Liver (tissue), 9 donors: ENCODE data around the gene NGFR. TPM values are rescaled to one million over a fixed set of nuclear protein-coding genes. Genes with fewer than 3 reads are reported as not detected.

ENCODE experiments used
- DNase-seq: peaks from one replicate; pipeline ENCODE4 v3.0.0-alpha.2; 2017; ENCODE audit warnings: low spot score
- H3K27ac ChIP-seq, 2 donors: one replicate each; pipeline ENCODE4 v1.7.0; 2013; ENCODE audit warnings: inconsistent platforms in 2 of 2, low read length in 2 of 2, control low read depth in 1 of 2, low read depth in 1 of 2, mild to moderate bottlenecking in 1 of 2
- H3K27me3 ChIP-seq, 4 donors: one replicate each; pipeline versions ENCODE4 v1.6.1 to v1.7.0; 2013; ENCODE audit warnings: low read length in 3 of 4, inconsistent platforms in 1 of 4, mild to moderate bottlenecking in 1 of 4, moderate library complexity in 1 of 4; ENCODE audit not compliant: control insufficient read depth in 4 of 4, insufficient read depth in 4 of 4
- H3K36me3 ChIP-seq, 4 donors: one replicate each; pipeline versions ENCODE4 v1.6.1 to v1.7.0; 2013; ENCODE audit warnings: low read length in 3 of 4, mild to moderate bottlenecking in 3 of 4, low read depth in 1 of 4, moderate library complexity in 1 of 4; ENCODE audit not compliant: control insufficient read depth in 4 of 4, insufficient read depth in 3 of 4
- H3K4me1 ChIP-seq, 4 donors: one replicate each; pipeline versions ENCODE4 v1.6.1 to v1.7.0; 2013; ENCODE audit warnings: low read length in 3 of 4, mild to moderate bottlenecking in 3 of 4, moderate library complexity in 1 of 4; ENCODE audit not compliant: control insufficient read depth in 4 of 4, insufficient read depth in 4 of 4
- H3K4me3 ChIP-seq, 3 donors: one replicate each; pipeline versions ENCODE4 v1.6.1 to v1.7.0; 2013; ENCODE audit warnings: low read length in 3 of 3, control low read depth in 1 of 3, low read depth in 1 of 3, mild to moderate bottlenecking in 1 of 3
- H3K9ac ChIP-seq, 2 donors: one replicate each; pipeline ENCODE4 v1.7.0; 2013; ENCODE audit warnings: low read length in 2 of 2, mild to moderate bottlenecking in 2 of 2, moderate library complexity in 2 of 2, control low read depth in 1 of 2, low read depth in 1 of 2
- H3K9me3 ChIP-seq, 4 donors: one replicate each; pipeline versions ENCODE4 v1.6.1 to v1.7.0; 2013; ENCODE audit warnings: low read length in 3 of 4; ENCODE audit not compliant: control insufficient read depth in 4 of 4
- CTCF ChIP-seq: fragments of 150-350 bp; IDR thresholded peaks from 2 replicates; pipeline ENCODE4 v1.5.1; 2017; ENCODE audit warnings: improper control_type of control experiment, low read depth, low read length; ENCODE audit not compliant: missing input control
- EGR1 ChIP-seq, 2 donors: IDR thresholded peaks; 2 replicates each; pipeline ENCODE4 v1.6.1; 2016 to 2018; ENCODE audit warnings: antibody characterized with exemption in 2 of 2, low read depth in 2 of 2
- FOXA2 ChIP-seq: IDR thresholded peaks from 2 replicates; pipeline ENCODE4 v1.6.1; 2016; ENCODE audit warnings: antibody characterized with exemption
- HNF4A ChIP-seq, 2 donors: conservative IDR thresholded peaks; 2 replicates each; pipeline ENCODE4 v1.6.1; 2016; ENCODE audit warnings: antibody characterized with exemption in 2 of 2, mild to moderate bottlenecking in 2 of 2
- HNF4G ChIP-seq: IDR thresholded peaks from 2 replicates; pipeline ENCODE4 v1.6.1; 2016; ENCODE audit warnings: antibody characterized with exemption
- NR2F2 ChIP-seq: IDR thresholded peaks from 2 replicates; pipeline ENCODE4 v1.6.1; 2016; ENCODE audit warnings: antibody characterized with exemption
- RAD21 ChIP-seq, 2 donors: IDR thresholded peaks; 2 replicates each; pipeline ENCODE4 v1.6.1; 2016; ENCODE audit warnings: antibody characterized with exemption in 2 of 2, mild to moderate bottlenecking in 2 of 2
- REST ChIP-seq: IDR thresholded peaks from 2 replicates; pipeline ENCODE4 v1.6.1; 2016; ENCODE audit warnings: antibody characterized with exemption, mild to moderate bottlenecking
- RXRA ChIP-seq, 2 donors: IDR thresholded peaks; 2 replicates each; pipeline ENCODE4 v1.6.1; 2017 to 2018; ENCODE audit warnings: antibody characterized with exemption in 2 of 2, mild to moderate bottlenecking in 1 of 2
- SP1 ChIP-seq: IDR thresholded peaks from 2 replicates; pipeline ENCODE4 v1.6.1; 2018; ENCODE audit warnings: antibody characterized with exemption, mild to moderate bottlenecking
- TAF1 ChIP-seq: conservative IDR thresholded peaks from 2 replicates; pipeline ENCODE4 v1.6.1; 2016; ENCODE audit warnings: antibody characterized with exemption, mild to moderate bottlenecking
- YY1 ChIP-seq: IDR thresholded peaks from 2 replicates; pipeline ENCODE4 v1.6.1; 2016; ENCODE audit warnings: antibody characterized with exemption, mild to moderate bottlenecking
- WGBS: extraction: QIAGEN DNeasy Blood & Tissue Kit; methylation state at CpG from one replicate; pipeline ENCODE4 v1.1.7; 2013; 5-methylcytosine and 5-hydroxymethylcytosine counted together
- polyA plus RNA-seq, 2 donors: library from polyadenylated mRNA; stranded (reverse) in 1 of 2; unstranded in 1 of 2; fragments of 200-250 nt in 1 of 2; fragments of >200 nt in 1 of 2; fragmentation: Nextera tagmentation in 1 of 2; extraction: Ambion mirVana in 1 of 2; gene quantifications; one replicate each; pipeline versions ENCODE4 v1.2.1 to v1.2.3, GENCODE V29; 2013 to 2015
- total RNA-seq, 2 donors: library from RNA; depleted of rRNA; stranded (reverse); fragments of >200 nt; gene quantifications; one replicate each; pipeline ENCODE4 v1.2.3, GENCODE V29; 2014
- donor health status: healthy.
- donor health status: healthy.
- donor health status: healthy.
- donor health status: healthy.
- donor health status: healthy.

NGFR gene
- total and polyA plus RNA-seq, 4 donors = 6.9 to 11.0 (median 10.5) TPM

GRCh38 chr17:49521088-49521450 is 26.0 kb downstream of the NGFR start:
- WGBS = 92% methylated on average over 8 of the region's 8 CpGs
- no peak for DNase-seq

GRCh38 chr17:49521471-49522356 is 26.6 kb downstream of the NGFR start:
- Histone ChIP-seq H3K9ac (no peak overlapping the region), H3K4me1 (peaks cover 0 to 3% (median 0%) of the 10 kb centered on the region in 4 donors), H3K4me3 (no peak overlapping the region), H3K9me3 (no peaks in the 10 kb centered on the region), H3K27me3 (no peaks in the 10 kb centered on the region), H3K36me3 (no peaks in the 10 kb centered on the region), H3K27ac (no peak overlapping the region)
- 69% methylated on average over 15 of the region's 15 CpGs for WGBS
- no peak for TF ChIP-seq HNF4A (conservative IDR thresholded peaks at IDR 0.05)
- no peak for TF ChIP-seq RXRA (IDR thresholded peaks at IDR 0.05)
- no peak for TF ChIP-seq YY1
- TF ChIP-seq SP1 = no peak
- no peak for TF ChIP-seq EGR1 (IDR thresholded peaks at IDR 0.05; ENCODE audit: low read depth in 2 of 2)
- TF ChIP-seq REST = no peak
- no peak for TF ChIP-seq HNF4G
- no peak for TF ChIP-seq CTCF
- no peak for DNase-seq

More at GRCh38 chr17:49521088-49521450, 26.0 kb downstream of the NGFR start:
- Histone ChIP-seq H3K27ac (no peak overlapping the region), H3K36me3 (no peaks in the 10 kb centered on the region), H3K9ac (no peak overlapping the region), H3K4me1 (peaks cover 0 to 5% (median under 1%) of the 10 kb centered on the region in 4 donors), H3K9me3 (no peaks in the 10 kb centered on the region), H3K27me3 (no peaks in the 10 kb centered on the region), H3K4me3 (no peak overlapping the region)
- TF ChIP-seq RAD21 (IDR thresholded peaks at IDR 0.05) (no peak), REST (no peak), YY1 (no peak), TAF1 (no peak), EGR1 (IDR thresholded peaks at IDR 0.05; ENCODE audit: low read depth in 2 of 2) (no peak), NR2F2 (no peak), HNF4A (conservative IDR thresholded peaks at IDR 0.05) (no peak), FOXA2 (no peak)
